A549 treated with AZD9567 at 1 μM for 4 hours (cell line): ENCODE data around the gene HSPBAP1. TPM values are rescaled to one million over a fixed set of nuclear protein-coding genes. Genes with fewer than 3 reads are reported as not detected.

ENCODE experiments used
- total RNA-seq: library from RNA; stranded (reverse); fragments of 200-300 nt; extraction: Qiagen RNA extraction; gene quantifications from 5 replicates; pipeline ENCODE4 v1.2.3, GENCODE V29; 2022; ENCODE audit not compliant: insufficient read depth

HSPBAP1 gene, protein sequence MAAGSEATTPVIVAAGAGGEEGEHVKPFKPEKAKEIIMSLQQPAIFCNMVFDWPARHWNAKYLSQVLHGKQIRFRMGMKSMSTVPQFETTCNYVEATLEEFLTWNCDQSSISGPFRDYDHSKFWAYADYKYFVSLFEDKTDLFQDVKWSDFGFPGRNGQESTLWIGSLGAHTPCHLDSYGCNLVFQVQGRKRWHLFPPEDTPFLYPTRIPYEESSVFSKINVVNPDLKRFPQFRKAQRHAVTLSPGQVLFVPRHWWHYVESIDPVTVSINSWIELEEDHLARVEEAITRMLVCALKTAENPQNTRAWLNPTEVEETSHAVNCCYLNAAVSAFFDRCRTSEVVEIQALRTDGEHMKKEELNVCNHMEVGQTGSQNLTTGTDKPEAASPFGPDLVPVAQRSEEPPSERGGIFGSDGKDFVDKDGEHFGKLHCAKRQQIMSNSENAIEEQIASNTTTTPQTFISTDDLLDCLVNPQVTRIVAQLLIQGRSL
- 5.2 to 5.6 TPM (median 5.3 TPM) in 5 replicates for total RNA-seq

DNA sequence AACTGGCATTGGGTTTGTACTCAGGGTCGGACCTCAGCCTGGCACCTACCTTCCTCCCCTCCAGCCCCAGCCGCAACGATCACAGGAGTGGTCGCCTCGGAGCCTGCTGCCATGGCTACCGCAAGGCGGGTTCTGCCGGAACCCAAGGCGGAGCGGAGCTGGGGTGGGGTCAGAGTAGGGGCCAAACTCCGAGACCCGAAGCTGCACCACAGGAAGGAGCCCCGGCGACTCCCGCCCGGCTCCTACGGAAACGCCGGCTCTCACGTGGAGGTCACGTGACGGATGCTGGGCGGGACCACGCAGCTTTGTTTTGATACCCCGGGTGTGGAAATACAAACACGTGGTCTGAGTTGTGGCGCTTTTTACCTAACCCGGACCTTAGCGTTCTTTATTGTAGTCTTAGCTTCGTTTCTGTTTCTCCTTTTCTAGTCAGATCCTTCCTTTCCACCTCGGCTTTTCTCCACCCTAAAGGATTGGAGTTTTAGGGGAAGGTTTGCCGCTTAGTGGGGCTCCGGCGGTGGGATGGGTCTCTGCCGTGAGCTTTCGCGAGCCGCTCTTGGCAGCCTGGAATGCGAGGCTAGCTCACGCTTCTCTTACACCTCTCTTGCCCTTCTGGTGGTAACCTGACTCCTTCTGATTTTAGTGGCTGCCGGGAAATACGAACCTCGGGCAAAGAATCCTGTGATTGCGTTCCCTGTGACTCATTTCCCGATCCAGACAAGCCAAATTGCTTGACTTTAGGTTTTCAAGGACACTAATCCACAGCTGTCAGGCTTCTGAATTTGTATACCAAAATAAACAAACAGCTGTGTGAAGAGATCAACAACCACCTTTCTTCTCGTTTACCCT is at the start of gene HSPBAP1:
HSPBAP1 (minus strand) TSS at position 264 of the 849 bp plus-strand sequence; CDS start at position 113, 151 bp downstream.

DNA sequence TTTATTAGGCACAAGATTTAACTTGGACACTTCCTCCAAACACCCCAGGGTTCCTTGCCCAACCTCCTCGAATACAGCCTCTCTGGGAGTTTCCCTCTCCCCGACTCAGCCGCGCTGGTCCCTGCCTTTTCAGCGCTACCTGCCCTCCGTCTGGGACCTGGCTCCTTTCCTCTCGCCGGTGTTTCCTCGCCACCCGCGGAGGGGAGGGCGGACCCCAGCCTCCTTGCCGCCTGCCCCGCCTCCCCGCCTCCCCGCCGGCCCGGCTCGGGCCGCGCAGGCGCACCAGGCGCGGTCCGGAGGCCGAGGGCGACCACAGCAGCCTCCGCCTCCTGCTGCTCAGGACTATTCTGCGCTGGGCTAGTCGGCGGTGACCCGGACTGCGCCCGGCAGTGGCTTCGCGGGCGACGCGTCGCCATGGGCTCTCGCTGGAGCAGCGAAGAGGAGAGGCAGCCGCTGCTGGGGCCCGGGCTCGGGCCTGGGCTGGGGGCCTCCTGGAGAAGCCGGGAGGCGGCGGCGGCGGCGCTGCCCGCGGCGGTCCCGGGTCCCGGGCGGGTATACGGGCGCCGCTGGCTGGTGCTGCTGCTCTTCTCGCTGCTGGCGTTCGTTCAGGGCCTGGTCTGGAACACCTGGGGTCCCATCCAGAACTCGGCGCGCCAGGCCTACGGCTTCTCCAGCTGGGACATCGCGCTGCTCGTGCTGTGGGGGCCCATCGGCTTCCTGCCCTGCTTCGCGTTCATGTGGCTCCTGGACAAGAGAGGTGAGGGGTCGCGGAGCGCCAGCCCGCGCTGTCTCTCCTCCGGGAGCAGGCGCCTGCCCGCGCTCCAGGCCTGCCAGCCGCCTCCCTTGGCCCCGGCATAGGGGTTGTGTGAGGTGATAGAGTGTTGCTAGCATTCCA is 1.4 kb upstream of the HSPBAP1 start, which contains the start of gene SLC49A4:
SLC49A4 (plus strand) TSS at position 291 of the 895 bp plus-strand sequence; CDS start at position 415, 124 bp downstream.

Other genes with a start within 250 kb of the HSPBAP1 start
- 3.1 to 5.0 TPM (median 4.3 TPM) in 5 replicates for gene PARP9, start 229.5 kb downstream of the HSPBAP1 start, total RNA-seq
- gene DTX3L, start 229.5 kb downstream of the HSPBAP1 start, total RNA-seq, result 6.1 to 10.1 TPM (median 6.9 TPM) in 5 replicates
- not detected in 5 replicates for gene PARP15, start 216.2 kb downstream of the HSPBAP1 start, total RNA-seq
- gene PARP14, start 113.0 kb downstream of the HSPBAP1 start, total RNA-seq, result 6.7 to 10.9 TPM (median 7.3 TPM) in 5 replicates
- 8.6 to 14.5 TPM (median 13.7 TPM) in 5 replicates for gene SLC49A4, start 1.2 kb upstream of the HSPBAP1 start, total RNA-seq
- gene SEMA5B, start 233.9 kb upstream of the HSPBAP1 start, total RNA-seq, result 0.12 to 1.3 TPM (median 0.26 TPM) in 5 replicates